ENCODE results near the gene ZNF443. TPM values are rescaled to one million over a fixed set of nuclear protein-coding genes. Genes with fewer than 3 reads are reported as not detected.

Gene ZNF443
- total and polyA plus RNA-seq, 9 of the 15 experiments (the other 6 are each of a cell fraction or from before 2014, with no cell fraction given) = 1.5 to 4.9 (median 2.8) TPM

DNA sequence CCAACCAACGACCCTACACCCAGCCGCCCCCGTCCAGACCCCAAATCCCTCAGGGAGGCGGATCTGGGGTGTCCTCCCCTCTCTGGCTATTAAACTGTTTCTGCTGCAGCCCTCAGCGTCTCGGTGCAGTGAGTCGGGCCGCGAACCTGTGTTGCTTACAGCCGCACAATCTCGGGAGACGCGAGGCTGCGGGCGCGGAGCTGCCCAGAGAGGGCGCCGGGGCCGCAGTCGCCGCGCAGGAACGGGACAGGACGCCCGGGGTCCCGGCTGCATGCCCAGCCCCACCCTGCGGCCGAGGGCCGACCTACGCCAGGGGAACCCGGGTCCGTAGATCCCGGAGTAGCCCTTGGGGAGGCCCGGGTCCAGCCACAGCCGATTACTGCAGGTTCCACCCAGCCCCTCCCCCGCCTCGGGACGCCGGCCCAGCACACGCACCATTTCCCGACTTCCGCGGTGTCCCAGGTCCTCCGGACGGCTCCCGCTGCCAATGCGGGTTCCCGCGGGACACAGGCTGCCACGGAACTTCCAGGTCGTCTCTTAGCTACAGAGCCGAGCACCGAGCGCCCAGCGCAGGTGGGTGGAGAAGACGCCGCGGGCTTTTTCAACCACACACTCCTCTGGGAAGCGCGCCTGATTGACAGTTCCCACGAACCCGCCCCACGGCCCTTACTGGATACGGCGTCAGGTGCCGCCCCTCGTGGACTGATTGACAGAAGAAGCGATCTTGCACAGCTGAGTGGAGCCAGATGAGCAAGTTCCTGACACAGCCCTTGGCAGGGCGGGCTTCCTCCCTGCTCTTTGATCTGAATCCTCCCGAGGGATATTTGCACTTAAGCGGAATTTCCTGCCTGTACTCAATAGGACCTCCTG is 40.0 kb downstream of the ZNF443 start, which contains the start of gene ZNF799 (continued):
- no peak for TF ChIP-seq MIER1 (IDR thresholded peaks at IDR 0.05; ENCODE audit: low read depth)
- TF ChIP-seq ZZZ3 (IDR thresholded peaks at IDR 0.05) = no peak
- TF ChIP-seq DIDO1 (tag; IDR thresholded peaks at IDR 0.05; ENCODE audit: low read depth) = no peak
- no peak for TF ChIP-seq POLR2AphosphoS5 (IDR thresholded peaks at IDR 0.05; ENCODE audit: control insufficient read depth, insufficient read depth, low read depth, low read length)
- TF ChIP-seq ZFPM2 (CRISPR knock-in tag; IDR thresholded peaks at IDR 0.05) = no peak
- no peak for TF ChIP-seq ZNF24 (IDR thresholded peaks at IDR 0.05)
- no peak for TF ChIP-seq DDX20 (tag; IDR thresholded peaks at IDR 0.05; ENCODE audit: low read depth)
- no peak for TF ChIP-seq FOXM1 (IDR thresholded peaks at IDR 0.05; ENCODE audit: low read depth)
- TF ChIP-seq FOXM1 (CRISPR knock-in tag; IDR thresholded peaks at IDR 0.05; ENCODE audit: low read depth) = no peak
- TF ChIP-seq, protein P1, sequence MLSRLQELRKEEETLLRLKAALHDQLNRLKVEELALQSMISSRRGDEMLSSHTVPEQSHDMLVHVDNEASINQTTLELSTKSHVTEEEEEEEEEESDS (CRISPR knock-in tag; IDR thresholded peaks at IDR 0.05) = no peak
- TF ChIP-seq FOXJ3 (CRISPR knock-in tag; IDR thresholded peaks at IDR 0.05) = no peak
- no peak for TF ChIP-seq GTF2F1 (IDR thresholded peaks at IDR 0.05; ENCODE audit: low read depth, low read length)
- no peak for TF ChIP-seq HCFC1 (IDR thresholded peaks at IDR 0.05; ENCODE audit: low read depth, low read length)
- TF ChIP-seq MLX (CRISPR knock-in tag; conservative IDR thresholded peaks at IDR 0.05) = no peak
- 0 out of 2 replicates have a peak, but pooled peaks have one; percentile 2 for TF ChIP-seq CREM (IDR thresholded peaks at IDR 0.05; ENCODE audit: low read depth)
- TF ChIP-seq DLX4 (CRISPR knock-in tag; IDR thresholded peaks at IDR 0.05) = no peak
- TF ChIP-seq MAX (CRISPR knock-in tag; IDR thresholded peaks at IDR 0.05) = peak; percentile 16; the same call in 1 of the 2 replicates
- no peak for TF ChIP-seq RBM17 (IDR thresholded peaks at IDR 0.05; ENCODE audit: borderline replicate concordance, low read depth, low read length)
- no peak for TF ChIP-seq ZNF785 (CRISPR knock-in tag; IDR thresholded peaks at IDR 0.05)
- no peak for TF ChIP-seq ETV1 (tag; conservative IDR thresholded peaks at IDR 0.05; ENCODE audit: low read depth)
- no peak for TF ChIP-seq THRA (IDR thresholded peaks at IDR 0.05)
- no peak for TF ChIP-seq CBFA2T2 (conservative IDR thresholded peaks at IDR 0.05)
- TF ChIP-seq NRF1 (conservative IDR thresholded peaks at IDR 0.05 in 1 of 2, IDR thresholded peaks at IDR 0.05 in 1 of 2) = peak; percentile 74 to 77
- TF ChIP-seq ZBTB1 (CRISPR knock-in tag; IDR thresholded peaks at IDR 0.05; ENCODE audit: borderline replicate concordance, low read depth) = 0 out of 2 replicates have a peak, but pooled peaks have one; percentile 38
- TF ChIP-seq KLF10 (CRISPR knock-in tag; IDR thresholded peaks at IDR 0.05) = no peak
- TF ChIP-seq GATA2 (CRISPR knock-in tag; IDR thresholded peaks at IDR 0.05) = no peak

Measured in K562 (cell line).